ENCODE data around the gene CLSTN1. TPM values are rescaled to one million over a fixed set of nuclear protein-coding genes. Genes with fewer than 3 reads are reported as not detected.

Gene CLSTN1
- total and polyA plus RNA-seq, 2 of the 13 experiments (the other 11 are each of a cell fraction or from before 2014, with no cell fraction given) = 19.7 to 29.8 TPM

- peak; percentile 53 for TF ChIP-seq TBX2 (CRISPR knock-in tag; IDR thresholded peaks at IDR 0.05; ENCODE audit: borderline replicate concordance)
- no peak for TF ChIP-seq DPF2 (CRISPR knock-in tag; IDR thresholded peaks at IDR 0.05; ENCODE audit: borderline replicate concordance, low read depth)
- TF ChIP-seq PLSCR1 (CRISPR knock-in tag; IDR thresholded peaks at IDR 0.05; ENCODE audit: borderline replicate concordance) = no peak
- TF ChIP-seq ESRRA (CRISPR knock-in tag; IDR thresholded peaks at IDR 0.05; ENCODE audit: low read depth) = no peak
- no peak; the same call in 1 of the 2 replicates for TF ChIP-seq MYPOP (CRISPR knock-in tag; IDR thresholded peaks at IDR 0.05)
- no peak for TF ChIP-seq PHF5A (CRISPR knock-in tag; IDR thresholded peaks at IDR 0.05; ENCODE audit: low read depth, unreplicated experiment)
- no peak for TF ChIP-seq MYC (CRISPR knock-in tag; IDR thresholded peaks at IDR 0.05; ENCODE audit: borderline replicate concordance)
- TF ChIP-seq CCDC6 (CRISPR knock-in tag; IDR thresholded peaks at IDR 0.05) = no peak
- TF ChIP-seq REST (IDR thresholded peaks at IDR 0.05; ENCODE audit: borderline replicate concordance in 1 of 2, low read depth in 1 of 2, low read length in 2 of 2) = no peak
- TF ChIP-seq ATF1 (CRISPR knock-in tag; IDR thresholded peaks at IDR 0.05) = no peak
- TF ChIP-seq MTERF4 (CRISPR knock-in tag; IDR thresholded peaks at IDR 0.05) = 0 out of 2 replicates have a peak, but pooled peaks have one; percentile 48
- TF ChIP-seq ZNF274 (CRISPR knock-in tag; IDR thresholded peaks at IDR 0.05) = 0 out of 2 replicates have a peak, but pooled peaks have one; percentile 45
- TF ChIP-seq ZNF337 (CRISPR knock-in tag; IDR thresholded peaks at IDR 0.05; ENCODE audit: borderline replicate concordance, low read depth) = no peak
- no peak for TF ChIP-seq ZNF569 (CRISPR knock-in tag; IDR thresholded peaks at IDR 0.05; ENCODE audit: borderline replicate concordance)
- TF ChIP-seq ZNF790 (CRISPR knock-in tag; IDR thresholded peaks at IDR 0.05; ENCODE audit: borderline replicate concordance) = 0 out of 2 replicates have a peak, but pooled peaks have one; percentile 43
- TF ChIP-seq ZSCAN9 (CRISPR knock-in tag; IDR thresholded peaks at IDR 0.05; ENCODE audit: borderline replicate concordance) = no peak
- no peak for TF ChIP-seq ARNTL (CRISPR knock-in tag; IDR thresholded peaks at IDR 0.05)
- 0 out of 4 replicates have a peak, but pooled peaks of 1 of the 2 experiments have one; percentile 20 for TF ChIP-seq POLR2A (IDR thresholded peaks at IDR 0.05; ENCODE audit: insufficient read depth in 1 of 2, low read depth in 2 of 2, low read length in 2 of 2)
- no peak for TF ChIP-seq CCAR2 (optimal IDR thresholded peaks at IDR 0.05; ENCODE audit: low read depth, low read length)
- TF ChIP-seq ZNF720 (CRISPR knock-in tag; IDR thresholded peaks at IDR 0.05) = no peak
- no peak for TF ChIP-seq AGO1 (IDR thresholded peaks at IDR 0.05; ENCODE audit: low read depth, low read length, poor library complexity, severe bottlenecking)
- TF ChIP-seq PHF21A (CRISPR knock-in tag; IDR thresholded peaks at IDR 0.05) = no peak
- TF ChIP-seq ZNF441 (CRISPR knock-in tag; IDR thresholded peaks at IDR 0.05; ENCODE audit: borderline replicate concordance) = 0 out of 2 replicates have a peak, but pooled peaks have one; percentile 40
Observed at GRCh38 chr1:9835758-9836631, 12.2 kb upstream of the CLSTN1 start (continued).

Measured in HepG2 (cell line).